ENCODE results near the gene BSDC1. TPM values are rescaled to one million over a fixed set of nuclear protein-coding genes. Genes with fewer than 3 reads are reported as not detected.

The BSDC1 gene
- total and polyA plus RNA-seq, 2 of the 13 experiments (the other 11 are each of a cell fraction or from before 2014, with no cell fraction given), result 40.3 to 64.2 TPM

DNA sequence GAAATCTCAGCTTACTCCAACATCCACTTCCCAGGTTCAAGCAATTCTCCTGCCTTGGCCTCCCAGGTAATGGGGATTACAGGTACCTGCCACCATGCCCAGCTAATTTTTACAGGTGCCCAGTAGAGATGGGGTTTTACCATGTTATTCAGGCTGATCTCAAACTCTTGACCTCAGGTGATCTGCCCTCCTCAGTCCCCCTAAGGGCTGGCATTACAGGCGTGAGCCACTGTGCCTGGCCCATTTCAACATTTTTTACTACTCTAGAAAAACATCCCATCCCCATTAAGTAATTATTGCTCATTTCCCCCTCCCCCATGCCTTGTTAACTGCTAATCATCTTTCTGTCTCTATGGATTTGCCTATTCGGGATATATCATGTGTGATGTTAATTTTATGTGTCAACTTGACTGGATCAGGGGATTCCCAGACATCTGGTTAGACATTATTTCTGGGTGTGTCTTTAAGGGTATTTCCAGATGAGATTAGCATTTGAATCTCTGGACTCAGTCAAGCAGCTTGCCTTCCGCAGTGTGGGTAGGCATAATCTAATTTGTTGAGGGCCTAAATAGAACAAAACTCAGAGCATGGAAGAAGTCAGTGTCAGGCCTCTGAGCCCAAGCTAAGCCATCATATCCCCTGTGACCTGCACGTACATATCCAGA, 37.6 kb upstream of the BSDC1 start:
- Histone ChIP-seq H3K9ac (ENCODE audit: insufficient read depth, low read depth, low read length) (no peak overlapping the region), H3K9me3 (ENCODE audit: low read length) (no peaks in the 10 kb centered on the region), H3K27me3 (ENCODE audit: control insufficient read depth in 1 of 2, insufficient read depth in 2 of 2, low read length in 2 of 2) (peaks cover 0 to 38% of the 10 kb centered on the region in 2 experiments; a peak in 3 of 5 replicates), H4K20me1 (ENCODE audit: insufficient read depth, low read length) (no peaks in the 10 kb centered on the region), H3K79me2 (ENCODE audit: insufficient read depth, low read length) (no peaks in the 10 kb centered on the region), H3K36me3 (replicated peaks in 1 of 2; ENCODE audit: control insufficient read depth in 1 of 2, insufficient read depth in 2 of 2, low read length in 2 of 2) (no peaks in the 10 kb centered on the region), H3K4me2 (ENCODE audit: low read depth, low read length) (no peak overlapping the region), H3K4me3 (replicated peaks in 1 of 3; ENCODE audit: insufficient read depth in 1 of 3, low read depth in 2 of 3, low read length in 3 of 3) (no peak overlapping the region), H3K4me1 (ENCODE audit: insufficient read depth, low read length) (no peaks in the 10 kb centered on the region), H3K27ac (ENCODE audit: extremely low read length, insufficient read depth, low read length) (no peak overlapping the region), H2AFZ (ENCODE audit: low read length) (no peak overlapping the region)
- ChIA-PET CTCF (ENCODE audit: low intra/inter-chr PET ratio, low total read pairs) (no interaction called here), POLR2A (no interaction called here)
- DNase-seq (ENCODE audit: low spot score) (no peak), ATAC-seq (no peak), FAIRE-seq (no peak)
- BruUV-seq (replicated peaks), result no TSS peak
- WGBS (ENCODE audit: low lambda C conversion rate), result 5% methylated on average over 4 of the region's 4 CpGs
- intact Hi-C loops (cut with micrococcal nuclease; ENCODE audit: unreplicated experiment), result no loop called here
- TF ChIP-seq ZNF20 (CRISPR knock-in tag; IDR thresholded peaks at IDR 0.05), result no peak
- TF ChIP-seq, protein P1, sequence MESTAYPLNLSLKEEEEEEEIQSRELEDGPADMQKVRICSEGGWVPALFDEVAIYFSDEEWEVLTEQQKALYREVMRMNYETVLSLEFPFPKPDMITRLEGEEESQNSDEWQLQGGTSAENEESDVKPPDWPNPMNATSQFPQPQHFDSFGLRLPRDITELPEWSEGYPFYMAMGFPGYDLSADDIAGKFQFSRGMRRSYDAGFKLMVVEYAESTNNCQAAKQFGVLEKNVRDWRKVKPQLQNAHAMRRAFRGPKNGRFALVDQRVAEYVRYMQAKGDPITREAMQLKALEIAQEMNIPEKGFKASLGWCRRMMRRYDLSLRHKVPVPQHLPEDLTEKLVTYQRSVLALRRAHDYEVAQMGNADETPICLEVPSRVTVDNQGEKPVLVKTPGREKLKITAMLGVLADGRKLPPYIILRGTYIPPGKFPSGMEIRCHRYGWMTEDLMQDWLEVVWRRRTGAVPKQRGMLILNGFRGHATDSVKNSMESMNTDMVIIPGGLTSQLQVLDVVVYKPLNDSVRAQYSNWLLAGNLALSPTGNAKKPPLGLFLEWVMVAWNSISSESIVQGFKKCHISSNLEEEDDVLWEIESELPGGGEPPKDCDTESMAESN (CRISPR knock-in tag; conservative IDR thresholded peaks at IDR 0.05), result no peak
- in situ Hi-C loops (cut with HindIII; ENCODE audit: extremely low pct_ligation_motif_present, low pct_unique_long_range_greater_than_20kb), result no loop called here

DNA sequence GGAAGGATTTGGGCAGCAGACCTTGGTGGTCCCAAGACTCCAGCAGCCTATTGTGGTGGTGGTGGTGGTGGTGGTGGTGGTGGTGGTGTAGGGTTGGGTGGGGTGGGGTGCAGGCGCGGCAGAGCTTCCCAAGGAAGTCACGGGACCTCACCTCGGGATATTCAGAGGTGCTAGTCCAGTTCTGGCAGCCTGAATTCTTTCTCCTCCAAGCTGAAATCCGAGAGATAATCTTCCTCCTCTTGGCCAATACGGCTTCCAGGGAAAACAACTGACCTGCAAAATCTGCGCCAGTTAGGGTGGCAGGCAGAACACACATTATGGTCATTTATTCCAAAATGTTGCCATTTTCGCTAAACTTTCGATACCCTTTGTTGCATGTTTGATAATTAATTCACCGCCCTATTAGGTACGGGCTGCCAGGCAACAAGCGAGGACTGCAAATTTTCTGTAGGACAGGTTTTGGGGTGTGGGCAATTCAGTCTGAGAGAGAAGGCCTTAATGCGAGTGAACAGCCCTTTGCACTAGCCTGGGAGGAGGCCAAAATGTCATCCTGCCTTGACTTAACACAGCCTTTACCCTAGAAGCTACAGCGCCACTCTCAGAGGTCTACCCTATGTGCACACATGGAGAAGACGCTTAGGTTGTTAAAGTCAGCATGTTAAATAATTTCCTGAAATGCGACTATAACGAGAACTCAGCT, 33.2 kb upstream of the BSDC1 start:
- Histone ChIP-seq H3K4me2 (ENCODE audit: low read depth, low read length) (no peak overlapping the region), H3K27ac (ENCODE audit: extremely low read length, insufficient read depth, low read length) (no peak overlapping the region), H3K79me2 (ENCODE audit: insufficient read depth, low read length) (no peaks in the 10 kb centered on the region), H4K20me1 (ENCODE audit: insufficient read depth, low read length) (no peaks in the 10 kb centered on the region), H3K4me3 (replicated peaks in 1 of 3; ENCODE audit: insufficient read depth in 1 of 3, low read depth in 2 of 3, low read length in 3 of 3) (no peak overlapping the region), H3K4me1 (ENCODE audit: insufficient read depth, low read length) (no peaks in the 10 kb centered on the region), H3K27me3 (ENCODE audit: control insufficient read depth in 1 of 2, insufficient read depth in 2 of 2, low read length in 2 of 2) (peaks cover 4 to 64% of the 10 kb centered on the region in 2 experiments), H3K36me3 (replicated peaks in 1 of 2; ENCODE audit: control insufficient read depth in 1 of 2, insufficient read depth in 2 of 2, low read length in 2 of 2) (no peaks in the 10 kb centered on the region), H2AFZ (ENCODE audit: low read length) (no peak overlapping the region), H3K9ac (ENCODE audit: insufficient read depth, low read depth, low read length) (no peak overlapping the region), H3K9me3 (ENCODE audit: low read length) (no peaks in the 10 kb centered on the region)
- no peak for FAIRE-seq
- BruUV-seq (replicated peaks), result no TSS peak
- 63% methylated on average over 17 of the region's 17 CpGs for WGBS (ENCODE audit: low lambda C conversion rate)
- no peak for ATAC-seq
- ChIA-PET CTCF (ENCODE audit: low intra/inter-chr PET ratio, low total read pairs) (no interaction called here), POLR2A (no interaction called here)
- intact Hi-C loops (cut with micrococcal nuclease; ENCODE audit: unreplicated experiment), result no loop called here
- in situ Hi-C loops (cut with HindIII; ENCODE audit: extremely low pct_ligation_motif_present, low pct_unique_long_range_greater_than_20kb), result no loop called here
- DNase-seq (ENCODE audit: low spot score), result no peak
- TF ChIP-seq, protein P2, sequence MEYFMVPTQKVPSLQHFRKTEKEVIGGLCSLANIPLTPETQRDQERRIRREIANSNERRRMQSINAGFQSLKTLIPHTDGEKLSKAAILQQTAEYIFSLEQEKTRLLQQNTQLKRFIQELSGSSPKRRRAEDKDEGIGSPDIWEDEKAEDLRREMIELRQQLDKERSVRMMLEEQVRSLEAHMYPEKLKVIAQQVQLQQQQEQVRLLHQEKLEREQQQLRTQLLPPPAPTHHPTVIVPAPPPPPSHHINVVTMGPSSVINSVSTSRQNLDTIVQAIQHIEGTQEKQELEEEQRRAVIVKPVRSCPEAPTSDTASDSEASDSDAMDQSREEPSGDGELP (IDR thresholded peaks at IDR 0.05; ENCODE audit: borderline replicate concordance, low read depth), result no peak
- TF ChIP-seq, protein P3, sequence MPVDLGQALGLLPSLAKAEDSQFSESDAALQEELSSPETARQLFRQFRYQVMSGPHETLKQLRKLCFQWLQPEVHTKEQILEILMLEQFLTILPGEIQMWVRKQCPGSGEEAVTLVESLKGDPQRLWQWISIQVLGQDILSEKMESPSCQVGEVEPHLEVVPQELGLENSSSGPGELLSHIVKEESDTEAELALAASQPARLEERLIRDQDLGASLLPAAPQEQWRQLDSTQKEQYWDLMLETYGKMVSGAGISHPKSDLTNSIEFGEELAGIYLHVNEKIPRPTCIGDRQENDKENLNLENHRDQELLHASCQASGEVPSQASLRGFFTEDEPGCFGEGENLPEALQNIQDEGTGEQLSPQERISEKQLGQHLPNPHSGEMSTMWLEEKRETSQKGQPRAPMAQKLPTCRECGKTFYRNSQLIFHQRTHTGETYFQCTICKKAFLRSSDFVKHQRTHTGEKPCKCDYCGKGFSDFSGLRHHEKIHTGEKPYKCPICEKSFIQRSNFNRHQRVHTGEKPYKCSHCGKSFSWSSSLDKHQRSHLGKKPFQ (CRISPR knock-in tag; IDR thresholded peaks at IDR 0.05; ENCODE audit: insufficient replicate concordance), result no peak
- TF ChIP-seq ZNF781 (CRISPR knock-in tag; IDR thresholded peaks at IDR 0.05; ENCODE audit: borderline replicate concordance, not compliant biosample characterization), result no peak
- no peak for TF ChIP-seq ZNF264 (CRISPR knock-in tag; IDR thresholded peaks at IDR 0.05)

Data from HepG2 (cell line).